GM12873 (cell line): Measurements from ENCODE around the gene SAG.

Experiments used
- TF ChIP-seq, protein P1 (sequence below): IDR thresholded peaks from 2 replicates; pipeline ENCODE4 v1.5.1; 2012; ENCODE audit warnings: low read depth, mild to moderate bottlenecking, moderate library complexity, low read length, control low read depth; ENCODE audit not compliant: insufficient read depth; ENCODE audit errors: missing control alignments

SAG gene

GRCh38 chr2:233307565-233307964 lies at the start of gene SAG:
TSS of gene SAG (plus strand) at chr2:233307816. CDS start at chr2:233309190, 1,374 bp downstream.
- TF ChIP-seq, protein P1, sequence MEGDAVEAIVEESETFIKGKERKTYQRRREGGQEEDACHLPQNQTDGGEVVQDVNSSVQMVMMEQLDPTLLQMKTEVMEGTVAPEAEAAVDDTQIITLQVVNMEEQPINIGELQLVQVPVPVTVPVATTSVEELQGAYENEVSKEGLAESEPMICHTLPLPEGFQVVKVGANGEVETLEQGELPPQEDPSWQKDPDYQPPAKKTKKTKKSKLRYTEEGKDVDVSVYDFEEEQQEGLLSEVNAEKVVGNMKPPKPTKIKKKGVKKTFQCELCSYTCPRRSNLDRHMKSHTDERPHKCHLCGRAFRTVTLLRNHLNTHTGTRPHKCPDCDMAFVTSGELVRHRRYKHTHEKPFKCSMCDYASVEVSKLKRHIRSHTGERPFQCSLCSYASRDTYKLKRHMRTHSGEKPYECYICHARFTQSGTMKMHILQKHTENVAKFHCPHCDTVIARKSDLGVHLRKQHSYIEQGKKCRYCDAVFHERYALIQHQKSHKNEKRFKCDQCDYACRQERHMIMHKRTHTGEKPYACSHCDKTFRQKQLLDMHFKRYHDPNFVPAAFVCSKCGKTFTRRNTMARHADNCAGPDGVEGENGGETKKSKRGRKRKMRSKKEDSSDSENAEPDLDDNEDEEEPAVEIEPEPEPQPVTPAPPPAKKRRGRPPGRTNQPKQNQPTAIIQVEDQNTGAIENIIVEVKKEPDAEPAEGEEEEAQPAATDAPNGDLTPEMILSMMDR: no peak

- TF ChIP-seq, protein P1: no peak
Measured at GRCh38 chr2:233258211-233258610, 49.4 kb upstream of the SAG start.

GRCh38 chr2:233259730-233260129 lies 47.9 kb upstream of the SAG start:
- TF ChIP-seq, protein P1: no peak

GRCh38 chr2:233260661-233261060 lies 47.0 kb upstream of the SAG start:
- TF ChIP-seq, protein P1: no peak

DNA sequence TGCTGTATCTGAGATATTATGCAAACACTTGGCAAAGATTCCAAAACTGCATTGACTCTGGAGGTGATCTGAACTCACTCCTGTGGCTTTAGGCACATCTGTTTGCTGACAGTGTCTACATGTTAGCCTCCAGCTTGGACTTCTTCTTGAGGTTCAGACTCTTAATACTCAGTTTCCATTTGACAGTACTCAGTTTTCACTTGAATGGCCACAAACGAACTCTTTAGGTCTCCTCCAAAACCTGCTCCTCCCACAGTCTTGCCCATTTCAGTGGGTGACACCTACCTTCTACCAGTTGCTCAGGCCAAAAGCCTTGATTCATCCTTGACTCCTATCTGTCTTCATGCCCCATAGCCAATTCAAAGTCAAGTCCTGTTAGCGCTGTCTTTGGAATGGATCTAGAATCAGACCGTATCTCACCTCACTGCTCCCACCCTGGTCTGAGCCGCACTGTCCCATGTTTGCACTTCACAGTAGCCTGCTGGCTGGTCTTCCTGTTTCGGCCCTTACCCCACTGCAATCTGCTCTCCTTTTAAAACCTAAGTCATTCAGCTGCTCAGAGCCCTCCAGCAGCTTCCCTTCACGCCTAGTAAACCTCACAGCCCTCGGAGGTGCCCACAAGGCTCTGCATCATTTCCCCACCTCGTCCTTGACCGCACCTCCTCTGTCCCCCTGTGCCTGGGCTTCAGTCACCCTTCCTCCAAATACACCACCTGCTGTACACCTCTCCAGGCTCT lies 45.6 kb upstream of the SAG start:
- TF ChIP-seq, protein P1: no peak

- TF ChIP-seq, protein P1: no peak
Measured at GRCh38 chr2:233262562-233262961, 45.1 kb upstream of the SAG start.

GRCh38 chr2:233263045-233263570 lies 44.5 kb upstream of the SAG start:
- TF ChIP-seq, protein P1: no peak
